GM21360 (cell line): ENCODE measurements around the gene ZNF486.
"Not testable (repeated sequence)": the region's sequence is repeated elsewhere in the genome, so short reads cannot be mapped to it uniquely, and the experiment has no call there.

Source experiments
- ATAC-seq: cut with Tn5 transposase; IDR thresholded peaks from one replicate; pipeline ENCODE4 v1.9.1; 2021; ENCODE audit warnings: mild to moderate bottlenecking, moderate library complexity; ENCODE audit not compliant: unreplicated experiment

The ZNF486 gene

DNA sequence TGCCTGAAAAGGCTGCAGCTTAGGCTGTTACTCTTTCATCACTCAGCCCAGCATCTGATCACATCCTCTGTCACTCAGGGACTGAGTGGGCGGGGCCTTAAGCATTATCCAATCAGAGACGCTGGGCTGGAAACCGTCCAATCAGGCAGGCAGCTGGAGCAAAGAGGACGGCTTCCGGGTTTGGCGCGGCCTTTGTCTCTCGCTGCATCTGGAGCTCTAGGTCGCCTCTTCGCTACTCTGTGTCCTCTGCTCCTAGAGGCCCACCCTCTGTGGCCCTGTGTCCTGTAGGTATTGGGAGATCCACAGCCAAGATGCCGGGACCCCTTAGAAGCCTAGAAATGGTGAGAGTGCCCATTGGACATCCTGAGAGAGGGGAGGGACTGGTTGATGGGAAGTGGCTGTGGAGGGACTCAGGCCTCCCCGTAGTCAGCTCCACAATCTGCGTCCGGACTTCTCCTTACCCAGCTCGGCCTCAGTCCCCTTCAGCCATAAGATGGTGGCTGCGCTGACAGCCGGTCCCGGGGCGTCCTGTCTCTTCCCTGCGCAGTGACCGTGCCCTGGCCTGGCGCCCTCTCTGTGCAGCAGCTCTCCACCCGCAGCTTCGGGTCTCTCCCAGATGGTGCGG is at the start of gene ZNF486:
Gene ZNF486, plus strand, starts transcription at position 195 of the 625 bp plus-strand sequence. Its CDS starts 117 bp downstream, at position 312.
- peak; percentile 87 for ATAC-seq

- ATAC-seq, result not testable (repeated sequence)
These were observed 48.8 kb upstream of the ZNF486 start for GRCh38 chr19:20118064-20118839.

DNA sequence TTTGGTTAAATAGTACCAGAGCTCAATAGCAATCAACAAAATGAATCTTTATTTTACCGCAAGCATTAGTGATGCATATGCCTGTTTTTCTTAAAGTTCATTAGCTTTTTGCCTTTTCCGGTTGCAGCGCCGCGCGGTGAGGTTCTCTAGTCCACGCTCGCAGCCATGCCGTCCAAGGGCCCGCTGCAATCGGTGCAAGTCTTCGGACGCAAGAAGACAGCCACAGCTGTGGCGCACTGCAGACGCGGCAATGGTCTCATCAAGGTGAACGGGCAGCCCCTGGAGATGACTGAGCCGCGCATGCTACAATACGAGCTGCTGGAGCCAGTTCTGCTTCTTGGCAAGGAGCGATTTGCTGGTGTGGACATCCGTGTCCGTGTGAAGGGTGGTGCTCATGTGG is 42.1 kb upstream of the ZNF486 start:
- ATAC-seq, result no peak

DNA sequence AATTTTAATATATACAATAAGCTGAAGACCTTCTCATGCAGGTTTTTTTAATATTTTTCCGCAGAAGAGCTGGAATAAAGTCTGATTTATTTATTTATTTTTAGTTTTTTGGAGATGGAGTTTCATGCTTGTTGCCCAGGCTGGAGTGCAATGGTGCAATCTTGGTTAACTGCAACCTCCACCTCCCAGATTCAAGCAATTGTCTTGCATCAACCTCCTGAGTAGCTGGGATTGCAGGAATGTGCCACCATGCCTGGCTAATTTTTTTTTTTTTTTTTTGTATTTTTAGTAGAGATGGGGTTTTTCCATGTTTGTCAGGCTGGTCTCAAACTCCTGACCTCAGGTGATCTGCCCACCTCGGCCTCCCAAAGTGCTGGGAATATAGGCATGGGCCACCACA is 34.1 kb upstream of the ZNF486 start:
- ATAC-seq, result not testable (repeated sequence)

- not testable (repeated sequence) for ATAC-seq
These were observed 29.3 kb upstream of the ZNF486 start for GRCh38 chr19:20137714-20138113.

GRCh38 chr19:20151617-20152145 is 15.3 kb upstream of the ZNF486 start:
- ATAC-seq, result no peak

DNA sequence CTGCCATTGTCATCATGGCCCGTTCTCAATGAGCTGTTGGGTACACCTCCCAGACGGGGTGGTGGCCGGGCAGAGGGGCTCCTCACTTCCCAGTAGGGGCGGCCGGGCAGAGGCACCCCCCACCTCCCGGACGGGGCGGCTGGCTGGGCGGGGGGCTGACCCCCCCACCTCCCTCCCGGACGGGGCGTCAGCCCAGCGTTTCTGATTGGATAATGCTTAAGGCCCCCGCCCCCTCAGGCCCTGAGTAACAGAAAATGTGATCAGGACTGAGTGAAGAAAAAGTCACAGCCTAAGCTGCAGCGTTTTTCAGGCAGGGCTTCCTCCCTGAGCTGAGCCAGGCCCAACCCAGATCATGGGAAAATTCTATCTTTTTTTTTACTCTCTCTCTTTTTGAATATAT is 14.5 kb upstream of the ZNF486 start:
- not testable (repeated sequence) for ATAC-seq

DNA sequence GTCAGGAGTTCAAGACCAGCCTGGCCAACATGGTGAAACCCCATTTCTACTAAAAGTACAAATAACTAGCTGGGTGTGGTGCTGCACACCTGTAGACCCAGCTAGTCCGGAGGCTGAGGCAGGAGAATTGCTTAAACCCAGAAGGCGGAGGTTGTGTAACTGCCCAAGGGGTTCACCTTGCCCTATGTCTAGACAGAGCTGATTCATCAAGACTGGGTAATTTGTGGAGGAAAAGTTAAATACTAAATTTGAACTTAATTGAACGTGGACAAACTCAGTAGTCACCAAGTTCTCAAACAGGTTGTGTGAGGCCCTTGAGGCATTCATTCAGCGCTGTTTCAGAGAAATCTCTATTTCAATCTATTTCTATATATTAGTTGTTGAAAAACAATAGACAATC is 13.7 kb upstream of the ZNF486 start:
- ATAC-seq, result no peak

GRCh38 chr19:20154636-20155035 is 12.4 kb upstream of the ZNF486 start:
- ATAC-seq, result no peak

DNA sequence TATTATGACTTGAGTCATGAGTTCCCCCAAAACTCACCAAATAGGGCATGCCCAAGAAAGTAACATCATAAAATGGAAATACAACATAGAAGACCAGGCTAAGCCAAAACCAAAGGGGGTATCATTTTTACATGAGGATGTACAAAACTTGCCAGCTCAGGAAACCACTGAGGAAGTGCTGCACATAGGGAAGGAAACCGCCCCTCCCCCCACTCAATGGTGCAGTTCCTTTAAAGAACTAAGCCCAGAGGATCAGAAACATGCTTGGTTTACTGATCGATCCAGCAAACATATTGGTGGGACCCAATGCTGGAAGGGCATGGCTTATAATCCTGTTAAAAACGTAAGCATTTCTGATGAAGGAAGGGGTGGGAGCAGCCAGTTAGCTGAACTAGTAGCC is 4.2 kb upstream of the ZNF486 start:
- ATAC-seq, result no peak

- ATAC-seq, result no peak
These were observed 2.6 kb upstream of the ZNF486 start for GRCh38 chr19:20164456-20164855.

- no peak for ATAC-seq
These were observed 932 bp upstream of the ZNF486 start for GRCh38 chr19:20165971-20166592.

- no peak for ATAC-seq
These were observed 673 bp downstream of the ZNF486 start for GRCh38 chr19:20167651-20168122.

- ATAC-seq, result no peak
These were observed 4.3 kb downstream of the ZNF486 start for GRCh38 chr19:20171285-20171684.

DNA sequence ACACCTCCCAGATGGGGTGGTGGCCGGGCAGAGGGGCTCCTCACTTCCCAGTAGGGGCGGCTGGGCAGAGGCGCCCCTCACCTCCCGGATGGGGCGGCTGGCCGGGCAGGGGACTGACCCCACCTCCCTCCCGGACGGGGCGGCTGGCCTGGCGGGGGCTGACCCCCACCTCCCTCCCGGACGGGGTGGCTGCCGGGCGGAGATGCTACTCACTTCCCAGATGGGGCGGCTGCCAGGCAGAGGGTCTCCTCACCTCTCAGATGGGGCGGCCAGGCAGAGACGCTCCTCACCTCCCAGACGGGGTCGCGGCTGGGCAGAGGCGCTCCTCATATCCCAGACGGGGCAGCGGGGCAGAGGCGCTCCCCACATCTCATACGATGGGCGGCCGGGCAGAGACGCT is 8.8 kb downstream of the ZNF486 start:
- not testable (repeated sequence) for ATAC-seq

DNA sequence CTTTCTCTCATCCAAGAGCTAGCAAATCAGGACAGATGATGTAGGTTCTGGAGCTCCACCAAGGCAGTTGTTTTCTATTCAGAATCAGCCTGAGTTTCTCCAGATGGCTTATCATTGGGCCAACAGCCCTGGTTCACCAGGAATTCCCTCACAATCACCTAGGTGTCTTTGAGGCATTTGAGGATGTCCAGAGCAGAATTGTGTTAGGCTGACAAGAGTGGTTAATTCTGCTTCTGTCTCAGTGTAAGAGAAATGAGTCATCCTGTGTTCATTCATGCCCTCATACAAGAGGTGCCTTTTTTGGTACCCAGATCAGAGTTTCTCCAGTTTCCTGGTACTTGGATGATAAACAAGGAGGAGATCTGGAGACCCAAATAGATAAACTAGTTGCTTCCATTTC is 12.9 kb downstream of the ZNF486 start:
- ATAC-seq, result not testable (repeated sequence)

DNA sequence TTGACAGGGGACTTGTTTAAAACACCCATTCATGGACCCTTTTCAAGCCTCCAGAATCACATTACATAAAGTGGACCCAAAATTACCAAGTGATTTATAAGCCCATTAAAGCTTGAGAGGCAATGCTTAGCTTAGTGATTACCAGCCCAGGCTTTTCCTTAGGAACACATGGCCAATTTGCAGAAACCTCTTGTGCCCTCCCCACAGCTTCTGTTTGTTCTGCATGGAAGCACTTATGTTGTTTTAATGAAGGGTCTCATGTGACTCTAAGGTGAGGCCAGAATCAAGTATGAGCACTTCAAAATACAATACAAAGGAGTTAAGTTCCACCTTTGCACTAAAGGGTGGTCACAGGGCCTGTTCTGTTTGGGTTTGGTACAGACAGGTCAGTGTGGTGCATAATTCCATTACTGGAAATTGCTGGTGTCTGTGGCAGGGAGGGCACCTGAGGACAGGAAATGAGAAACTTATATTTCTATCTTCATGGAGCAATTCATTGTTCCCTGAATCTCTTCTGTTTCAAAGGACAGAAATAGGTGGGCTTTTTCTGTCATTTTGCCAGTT is 15.3 kb downstream of the ZNF486 start:
- ATAC-seq, result no peak

- ATAC-seq, result no peak
These were observed 19.2 kb downstream of the ZNF486 start for GRCh38 chr19:20186174-20186573.

DNA sequence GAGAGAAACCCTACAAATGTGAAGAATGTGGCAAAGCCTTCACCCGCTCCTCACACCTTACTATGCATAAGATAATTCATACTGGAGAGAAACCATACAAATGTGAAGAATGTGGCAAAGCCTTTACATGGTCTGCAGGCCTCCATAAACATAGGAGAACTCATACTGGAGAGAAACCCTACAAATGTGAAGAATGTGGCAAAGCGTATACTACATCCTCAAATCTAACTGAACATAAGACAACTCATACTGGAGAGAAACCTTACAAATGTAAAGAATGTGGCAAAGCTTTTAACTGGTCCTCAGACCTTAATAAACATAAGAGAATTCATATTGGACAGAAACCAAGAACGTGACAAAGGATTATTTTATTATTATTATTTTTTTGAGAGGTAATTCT is 30.7 kb downstream of the ZNF486 start:
- ATAC-seq, result no peak

GRCh38 chr19:20209051-20209450 is 42.0 kb downstream of the ZNF486 start:
- ATAC-seq, result no peak

DNA sequence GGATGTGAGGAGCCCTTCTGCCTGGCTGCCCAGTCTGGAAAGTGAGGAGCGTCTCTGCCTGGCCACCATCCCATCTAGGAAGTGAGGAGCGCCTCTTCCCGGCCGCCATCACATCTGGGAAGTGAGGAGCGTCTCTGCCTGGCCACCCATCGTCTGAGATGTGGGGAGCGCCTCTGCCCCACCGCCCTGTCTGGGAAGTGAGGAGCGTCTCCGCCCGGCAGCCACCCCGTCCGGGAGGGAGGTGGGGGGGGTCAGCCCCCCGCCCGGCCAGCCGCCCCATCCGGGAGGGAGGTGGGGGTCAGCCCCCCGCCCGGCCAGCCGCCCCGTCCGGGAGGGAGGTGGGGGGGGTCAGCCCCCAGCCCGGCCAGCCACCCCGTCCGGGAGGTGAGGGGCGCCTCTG is 47.4 kb downstream of the ZNF486 start:
- not testable (repeated sequence) for ATAC-seq
